CD14-positive monocyte (primary cell): ENCODE data around the gene IKBKE. TPM values are rescaled to one million over a fixed set of nuclear protein-coding genes. Genes with fewer than 3 reads are reported as not detected.

Experiments used
- DNase-seq, 3 donors: peaks; one replicate each; pipeline ENCODE4 v3.0.0-alpha.2; 2011 to 2022
- H2AFZ ChIP-seq: 2 replicates; pipeline ENCODE4 v1.6.0; 2012; ENCODE audit warnings: mild to moderate bottlenecking, low read depth, low read length, inconsistent platforms; ENCODE audit not compliant: insufficient read depth, poor library complexity, severe bottlenecking
- H3K27ac ChIP-seq, 2 donors: 1 replicate in 1 of 2; 2 replicates in 1 of 2; pipeline ENCODE4 v1.5.1; 2012 to 2013; ENCODE audit warnings: low read length in 2 of 2, control low read depth in 1 of 2, inconsistent platforms in 1 of 2, low read depth in 1 of 2, mild to moderate bottlenecking in 1 of 2
- H3K27me3 ChIP-seq, 2 donors: one replicate each; pipeline versions ENCODE4 v1.6.0 to v1.6.1; 2011 to 2013; ENCODE audit warnings: low read length in 2 of 2; ENCODE audit not compliant: control insufficient read depth in 2 of 2, insufficient read depth in 2 of 2
- H3K36me3 ChIP-seq, 2 donors: replicated peaks in 1 of 2; 1 replicate in 1 of 2; 2 replicates in 1 of 2; pipeline versions ENCODE4 v1.5.1 to v1.6.1; 2012 to 2013; ENCODE audit warnings: low read length in 2 of 2, control low read depth in 1 of 2, inconsistent platforms in 1 of 2, mild to moderate bottlenecking in 1 of 2; ENCODE audit not compliant: insufficient read depth in 2 of 2, control insufficient read depth in 1 of 2
- H3K4me1 ChIP-seq, 2 donors: 1 replicate in 1 of 2; 2 replicates in 1 of 2; pipeline versions ENCODE4 v1.5.1 to v1.6.1; 2012 to 2013; ENCODE audit warnings: low read length in 2 of 2, control low read depth in 1 of 2, inconsistent platforms in 1 of 2, mild to moderate bottlenecking in 1 of 2, moderate library complexity in 1 of 2; ENCODE audit not compliant: insufficient read depth in 2 of 2, control insufficient read depth in 1 of 2
- H3K4me2 ChIP-seq: replicated peaks from 2 replicates; pipeline ENCODE3; 2012; ENCODE audit warnings: low read length, moderate library complexity, mild to moderate bottlenecking; ENCODE audit not compliant: poor library complexity, severe bottlenecking; ENCODE audit errors: extremely low read depth
- H3K4me3 ChIP-seq, 3 experiments: fragments of 200-600 bp in 1 of 3; sonication (generic) in 1 of 3; replicated peaks in 1 of 3; 1 replicate in 2 of 3; 2 replicates in 1 of 3; pipeline ENCODE4 v1.5.1; 2011 to 2013; ENCODE audit warnings: low read length in 3 of 3, mild to moderate bottlenecking in 3 of 3, control low read depth in 2 of 3, low read depth in 2 of 3, inconsistent platforms in 1 of 3, moderate library complexity in 1 of 3
- H3K79me2 ChIP-seq: 2 replicates; pipeline ENCODE4 v1.6.0; 2012; ENCODE audit warnings: mild to moderate bottlenecking, control low read depth, inconsistent platforms, low read length, moderate library complexity; ENCODE audit not compliant: insufficient read depth
- H3K9ac ChIP-seq: 2 replicates; pipeline ENCODE4 v1.6.0; 2017; ENCODE audit warnings: low read length, mild to moderate bottlenecking; ENCODE audit not compliant: insufficient read depth, poor library complexity, severe bottlenecking
- H3K9me3 ChIP-seq, 2 donors: replicated peaks in 1 of 2; 1 replicate in 1 of 2; 2 replicates in 1 of 2; pipeline versions ENCODE4 v1.5.1 to v1.6.1; 2012 to 2013; ENCODE audit warnings: low read length in 2 of 2, control low read depth in 1 of 2; ENCODE audit not compliant: control insufficient read depth in 1 of 2, insufficient read depth in 1 of 2
- H4K20me1 ChIP-seq: 2 replicates; pipeline ENCODE4 v1.6.0; 2012; ENCODE audit warnings: mild to moderate bottlenecking, low read length, control low read depth, moderate library complexity; ENCODE audit not compliant: insufficient read depth
- H3K27ac Mint-ChIP-seq, 7 donors: one replicate each; pipeline ENCODE4 v1.8.0; 2020; ENCODE audit warnings: mild to moderate bottlenecking in 7 of 7, mixed read lengths in 7 of 7, moderate library complexity in 6 of 7, inconsistent platforms in 2 of 7
- H3K27me3 Mint-ChIP-seq, 3 donors: one replicate each; pipeline ENCODE4 v1.8.0; 2021 to 2022; ENCODE audit warnings: low read depth in 3 of 3, mild to moderate bottlenecking in 3 of 3, mixed read lengths in 3 of 3, moderate library complexity in 3 of 3, inconsistent platforms in 1 of 3
- H3K36me3 Mint-ChIP-seq, 2 donors: one replicate each; pipeline ENCODE4 v1.8.0; 2020; ENCODE audit warnings: mixed read lengths in 2 of 2, inconsistent platforms in 1 of 2, mild to moderate bottlenecking in 1 of 2
- H3K4me1 Mint-ChIP-seq: one replicate; pipeline ENCODE4 v1.8.0; 2020; ENCODE audit warnings: mild to moderate bottlenecking, mixed read lengths
- H3K4me3 Mint-ChIP-seq, 2 donors: one replicate each; pipeline ENCODE4 v1.8.0; 2020; ENCODE audit warnings: mild to moderate bottlenecking in 2 of 2, mixed read lengths in 2 of 2, moderate library complexity in 1 of 2
- H3K9me3 Mint-ChIP-seq, 7 donors: one replicate each; pipeline ENCODE4 v1.8.0; 2020 to 2022; ENCODE audit warnings: mixed read lengths in 7 of 7, mild to moderate bottlenecking in 6 of 7, moderate library complexity in 6 of 7, inconsistent platforms in 2 of 7
- CTCF ChIP-seq: fragments of 200-600 bp; IDR thresholded peaks from one replicate; pipeline ENCODE4 v1.8.0; 2022; ENCODE audit warnings: antibody characterized with exemption, mild to moderate bottlenecking
- WGBS: methylation state at CpG from one replicate; pipeline ENCODE4 v1.1.5; 2013; ENCODE audit warnings: missing lambda C conversion rate; ENCODE audit not compliant: insufficient coverage; 5-methylcytosine and 5-hydroxymethylcytosine counted together
- intact Hi-C, 2 donors: fragments of 100-400 bp; cut with micrococcal nuclease; formaldehyde crosslinking; loops; one replicate each; pipeline versions ENCODE4 v1.15.0 to v1.15.1; 2023
- polyA plus RNA-seq, 3 donors: library from polyadenylated mRNA; depleted of rRNA in 1 of 3; unstranded in 2 of 3; stranded (reverse) in 1 of 3; fragments of 300-500 nt in 2 of 3; fragments of >200 nt in 1 of 3; fragmentation: Illumina TruSeq in 2 of 3; gene quantifications; 1 replicate in 2 of 3; 2 replicates in 1 of 3; pipeline ENCODE4 v1.2.3, GENCODE V29; 2012 to 2021

IKBKE gene
- polyA plus RNA-seq, 3 donors: 35.6 to 40.7 (median 37.6) TPM

- Mint-ChIP-seq H3K4me3 (no peak overlapping the region), H3K36me3 (peaks cover 6% of the 10 kb centered on the region in 2 donors), H3K27ac (peak overlapping the region in 3 of 7 donors; percentile 36 to 90 (median 45)), H3K4me1 (peaks cover 33% of the 10 kb centered on the region), H3K27me3 (peaks cover 8 to 19% (median 17%) of the 10 kb centered on the region in 3 donors), H3K9me3 (no peaks in the 10 kb centered on the region)
- no peaks in the 10 kb centered on the region for H3K79me2 ChIP-seq
- H3K4me2 ChIP-seq: no peak overlapping the region
- H3K9ac ChIP-seq: no peak overlapping the region
- no peak overlapping the region for H2AFZ ChIP-seq
- 91% methylated on average over 7 of the region's 8 CpGs for WGBS
- no peaks in the 10 kb centered on the region for H3K36me3 ChIP-seq
- H3K4me3 ChIP-seq: no peak overlapping the region
- H3K4me1 ChIP-seq: peaks cover 33 to 38% of the 10 kb centered on the region in 2 donors
- no peak for TF ChIP-seq CTCF
- peaks cover 7% of the 10 kb centered on the region for H4K20me1 ChIP-seq
- intact Hi-C loops: loop anchor here in 1 of 2 donors (2.0 kb wide), 1 partner anchor 65 kb away; no protein-coding TSS in a partner anchor
- DNase-seq: no peak
- peaks cover 0 to 9% of the 10 kb centered on the region in 2 donors for H3K27me3 ChIP-seq
- no peak overlapping the region for H3K27ac ChIP-seq
- no peaks in the 10 kb centered on the region for H3K9me3 ChIP-seq
Observed at GRCh38 chr1:206517784-206518183, 47.5 kb downstream of the IKBKE start.

DNA sequence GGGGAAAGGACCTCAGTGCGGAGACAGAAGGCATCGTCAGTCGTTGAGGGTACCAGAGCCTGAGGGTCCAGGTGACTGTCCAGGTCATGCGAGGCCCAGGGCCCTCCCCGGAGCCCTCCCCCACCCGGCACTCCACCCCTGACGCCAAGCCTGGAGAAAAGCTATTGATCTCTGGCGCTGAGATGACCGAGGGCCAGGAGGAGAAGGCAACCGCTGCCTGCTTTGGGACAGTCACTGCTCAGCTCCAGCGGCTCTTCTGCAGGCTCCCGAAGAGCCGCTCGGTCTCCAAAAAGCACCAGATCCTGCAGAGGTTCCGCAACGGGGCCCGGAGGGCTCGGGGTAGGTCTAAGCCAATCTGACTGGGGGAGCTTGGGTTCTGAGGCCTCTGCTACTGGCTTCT, 47.9 kb downstream of the IKBKE start:
- Histone ChIP-seq H3K9me3 (no peaks in the 10 kb centered on the region), H3K27me3 (peaks cover 0 to 9% of the 10 kb centered on the region in 2 donors), H3K27ac (no peak overlapping the region), H3K4me3 (no peak overlapping the region), H3K36me3 (no peaks in the 10 kb centered on the region), H3K9ac (no peak overlapping the region), H3K4me1 (peaks cover 33 to 38% of the 10 kb centered on the region in 2 donors), H4K20me1 (peaks cover 7% of the 10 kb centered on the region), H3K4me2 (no peak overlapping the region), H2AFZ (no peak overlapping the region), H3K79me2 (no peaks in the 10 kb centered on the region)
- peaks cover 6% of the 10 kb centered on the region in 2 donors for H3K36me3 Mint-ChIP-seq
- TF ChIP-seq CTCF: no peak
- peaks cover 8 to 19% (median 15%) of the 10 kb centered on the region in 3 donors for H3K27me3 Mint-ChIP-seq
- peak overlapping the region in 2 of 7 donors; percentile 36 to 49 for H3K27ac Mint-ChIP-seq
- no peaks in the 10 kb centered on the region for H3K9me3 Mint-ChIP-seq
- peak overlapping the region in 1 of 2 donors; percentile 42 for H3K4me3 Mint-ChIP-seq
- 98% methylated on average over 16 of the region's 18 CpGs for WGBS
- intact Hi-C loops: no loop called here
- peaks cover 33% of the 10 kb centered on the region for H3K4me1 Mint-ChIP-seq
- DNase-seq: no peak
